ENCODE measurements around the gene PKP2.

GRCh38 chr12:32828552-32828951 is 68.0 kb downstream of the PKP2 start:
- TF ChIP-seq CTCF (IDR thresholded peaks at IDR 0.05; ENCODE audit: low read depth, low read length) (no peak), POLR2A (IDR thresholded peaks at IDR 0.05; ENCODE audit: extremely low read depth, insufficient read length) (no peak)
